ENCODE data around the gene SORCS1. TPM values are rescaled to one million over a fixed set of nuclear protein-coding genes. Genes with fewer than 3 reads are reported as not detected.

The SORCS1 gene
- total and polyA plus RNA-seq, 4 donors, result 0.04 to 3.5 (median 0.05) TPM

DNA sequence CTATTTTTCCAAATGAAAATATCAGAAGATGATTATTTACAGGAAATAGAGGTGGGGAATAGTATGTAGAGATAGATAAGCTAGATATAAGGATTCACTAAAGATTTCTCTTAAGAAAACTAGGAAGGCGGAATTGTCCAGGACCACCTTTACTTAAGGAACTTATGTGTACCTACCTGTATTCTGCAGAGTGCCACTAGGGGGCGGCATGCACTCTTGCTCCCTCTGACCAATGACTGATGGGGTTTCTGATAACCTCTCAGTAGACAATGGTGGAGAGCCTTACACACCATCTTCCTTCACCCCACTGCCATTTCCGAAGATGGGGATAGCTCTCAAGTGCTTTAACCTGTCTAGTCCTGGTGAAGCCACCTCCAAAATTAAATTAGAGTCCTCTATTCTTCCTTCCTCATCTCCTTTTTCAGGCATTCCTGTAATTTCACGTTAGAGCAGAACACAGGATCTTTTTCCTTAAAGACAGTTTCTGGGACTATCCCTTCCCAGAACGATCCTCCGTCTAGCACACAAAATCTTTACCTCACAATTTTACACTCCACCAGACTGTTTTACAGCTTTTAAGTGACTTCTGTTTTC lies 453.1 kb downstream of the SORCS1 start:
- Histone ChIP-seq H3K36me3 (ENCODE audit: control insufficient read depth in 4 of 4, insufficient read depth in 4 of 4, low read length in 4 of 4) (no peaks in the 10 kb centered on the region), H3K4me1 (ENCODE audit: control insufficient read depth in 5 of 5, insufficient read depth in 5 of 5, low read length in 5 of 5) (peaks cover 0 to 6% (median 0%) of the 10 kb centered on the region in 5 donors), H3K27ac (ENCODE audit: low read depth in 1 of 2, low read length in 1 of 2) (no peak overlapping the region), H3K9ac (ENCODE audit: insufficient read depth in 1 of 2, low read length in 2 of 2) (no peak overlapping the region), H3K9me3 (ENCODE audit: control insufficient read depth in 4 of 4, insufficient read depth in 3 of 4, low read length in 3 of 4) (no peaks in the 10 kb centered on the region), H3K27me3 (ENCODE audit: control insufficient read depth in 3 of 3, insufficient read depth in 3 of 3, low read length in 2 of 3) (no peaks in the 10 kb centered on the region), H3K4me3 (no peak overlapping the region)
- 71 to 76% methylated on average over 6 of the region's 6 CpGs for WGBS, 2 donors
- DNase-seq, result peak in 1 of 3 donors; percentile 26
- TF ChIP-seq, protein P1, sequence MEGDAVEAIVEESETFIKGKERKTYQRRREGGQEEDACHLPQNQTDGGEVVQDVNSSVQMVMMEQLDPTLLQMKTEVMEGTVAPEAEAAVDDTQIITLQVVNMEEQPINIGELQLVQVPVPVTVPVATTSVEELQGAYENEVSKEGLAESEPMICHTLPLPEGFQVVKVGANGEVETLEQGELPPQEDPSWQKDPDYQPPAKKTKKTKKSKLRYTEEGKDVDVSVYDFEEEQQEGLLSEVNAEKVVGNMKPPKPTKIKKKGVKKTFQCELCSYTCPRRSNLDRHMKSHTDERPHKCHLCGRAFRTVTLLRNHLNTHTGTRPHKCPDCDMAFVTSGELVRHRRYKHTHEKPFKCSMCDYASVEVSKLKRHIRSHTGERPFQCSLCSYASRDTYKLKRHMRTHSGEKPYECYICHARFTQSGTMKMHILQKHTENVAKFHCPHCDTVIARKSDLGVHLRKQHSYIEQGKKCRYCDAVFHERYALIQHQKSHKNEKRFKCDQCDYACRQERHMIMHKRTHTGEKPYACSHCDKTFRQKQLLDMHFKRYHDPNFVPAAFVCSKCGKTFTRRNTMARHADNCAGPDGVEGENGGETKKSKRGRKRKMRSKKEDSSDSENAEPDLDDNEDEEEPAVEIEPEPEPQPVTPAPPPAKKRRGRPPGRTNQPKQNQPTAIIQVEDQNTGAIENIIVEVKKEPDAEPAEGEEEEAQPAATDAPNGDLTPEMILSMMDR (IDR thresholded peaks at IDR 0.05; ENCODE audit: control extremely low read depth, extremely low read depth), result peak; percentile 7
- no peak for ATAC-seq (ENCODE audit: insufficient read depth, low FRiP score)

DNA sequence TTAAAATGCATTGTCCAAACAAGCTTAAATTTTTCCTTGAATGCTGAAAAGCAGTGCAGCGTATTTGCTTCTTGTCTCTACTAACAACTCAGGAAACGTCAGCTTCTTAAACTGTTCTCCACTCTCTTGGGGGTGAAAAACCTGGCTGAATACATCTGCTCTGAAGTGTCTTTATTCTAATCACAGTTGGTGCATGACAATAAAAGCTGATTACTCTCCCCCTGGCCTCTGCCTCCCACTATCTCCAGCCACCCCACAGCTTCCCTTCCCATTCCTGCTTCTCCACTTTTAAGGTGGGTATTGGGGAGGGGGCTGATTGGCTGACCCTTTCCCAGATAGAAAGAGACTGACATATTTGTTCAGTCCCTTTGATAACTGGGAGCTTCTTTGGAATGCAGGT lies 456.0 kb downstream of the SORCS1 start:
- whole genome bisulfite sequencing, 2 donors, result 57 to 73% methylated on average over 2 of the region's 2 CpGs
- Histone ChIP-seq H3K9me3 (ENCODE audit: control insufficient read depth in 4 of 4, insufficient read depth in 3 of 4, low read length in 3 of 4) (no peaks in the 10 kb centered on the region), H3K27me3 (ENCODE audit: control insufficient read depth in 3 of 3, insufficient read depth in 3 of 3, low read length in 2 of 3) (no peaks in the 10 kb centered on the region), H3K4me3 (no peak overlapping the region), H3K27ac (ENCODE audit: low read depth in 1 of 2, low read length in 1 of 2) (no peak overlapping the region), H3K36me3 (ENCODE audit: control insufficient read depth in 4 of 4, insufficient read depth in 4 of 4, low read length in 4 of 4) (no peaks in the 10 kb centered on the region), H3K4me1 (ENCODE audit: control insufficient read depth in 5 of 5, insufficient read depth in 5 of 5, low read length in 5 of 5) (peaks cover 0 to 15% (median 0%) of the 10 kb centered on the region in 5 donors), H3K9ac (ENCODE audit: insufficient read depth in 1 of 2, low read length in 2 of 2) (no peak overlapping the region)
- TF ChIP-seq, protein P1 (IDR thresholded peaks at IDR 0.05; ENCODE audit: control extremely low read depth, extremely low read depth), result no peak
- ATAC-seq (ENCODE audit: insufficient read depth, low FRiP score), result no peak
- no peak for DNase-seq

DNA sequence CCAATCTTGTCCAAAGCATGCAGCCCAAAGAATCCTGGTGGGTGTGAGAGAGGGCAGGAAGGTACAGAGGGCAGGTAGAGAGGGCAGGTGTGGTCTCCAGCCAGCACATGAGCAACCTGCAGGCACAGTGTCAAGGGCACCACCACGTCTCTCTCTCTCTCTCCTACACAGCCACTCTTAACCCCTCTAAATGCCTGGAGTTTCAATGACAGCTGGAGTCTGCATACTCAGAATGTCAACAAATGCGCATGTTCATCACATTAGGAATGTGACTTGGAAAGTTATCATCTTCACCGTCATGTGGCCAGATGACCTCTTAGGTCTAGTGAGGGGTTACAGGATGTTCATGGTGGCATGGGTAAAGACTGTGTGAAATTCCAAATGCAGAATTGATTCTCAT lies 456.8 kb downstream of the SORCS1 start:
- Histone ChIP-seq H3K4me3 (no peak overlapping the region), H3K27me3 (ENCODE audit: control insufficient read depth in 3 of 3, insufficient read depth in 3 of 3, low read length in 2 of 3) (peaks cover 0 to 6% (median 0%) of the 10 kb centered on the region in 3 donors), H3K36me3 (ENCODE audit: control insufficient read depth in 4 of 4, insufficient read depth in 4 of 4, low read length in 4 of 4) (no peaks in the 10 kb centered on the region), H3K27ac (ENCODE audit: low read depth in 1 of 2, low read length in 1 of 2) (no peak overlapping the region), H3K9me3 (ENCODE audit: control insufficient read depth in 4 of 4, insufficient read depth in 3 of 4, low read length in 3 of 4) (no peaks in the 10 kb centered on the region), H3K9ac (ENCODE audit: insufficient read depth in 1 of 2, low read length in 2 of 2) (no peak overlapping the region), H3K4me1 (ENCODE audit: control insufficient read depth in 5 of 5, insufficient read depth in 5 of 5, low read length in 5 of 5) (peaks cover 0 to 15% (median 0%) of the 10 kb centered on the region in 5 donors)
- TF ChIP-seq, protein P1 (IDR thresholded peaks at IDR 0.05; ENCODE audit: control extremely low read depth, extremely low read depth), result no peak
- WGBS, 2 donors, result 39 to 76% methylated on average over 3 of the region's 3 CpGs
- no peak for ATAC-seq (ENCODE audit: insufficient read depth, low FRiP score)
- peak; percentile 13 to 37 (median 26) for DNase-seq

DNA sequence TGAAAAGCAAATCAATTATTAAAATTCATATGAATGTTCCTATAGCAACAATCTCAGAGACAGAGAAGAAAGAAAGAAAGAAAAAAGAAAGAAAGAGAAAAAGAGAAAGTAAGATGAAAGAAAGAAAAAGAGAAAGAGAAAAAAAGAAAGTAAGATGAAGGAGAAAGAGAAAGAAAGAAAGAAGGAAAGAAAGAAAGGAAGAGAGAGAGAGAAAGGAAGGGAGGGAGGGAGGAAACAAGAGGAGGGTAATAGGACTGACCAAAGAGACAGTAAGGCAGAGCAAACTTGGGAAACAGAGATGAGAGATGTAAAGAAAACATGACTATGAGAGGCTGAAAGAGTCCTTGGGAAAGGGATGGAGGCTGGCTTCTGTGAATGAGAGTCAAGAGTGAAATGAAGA lies 458.4 kb downstream of the SORCS1 start:
- no peaks in the 10 kb centered on the region for H3K36me3 ChIP-seq (ENCODE audit: control insufficient read depth in 4 of 4, insufficient read depth in 4 of 4, low read length in 4 of 4)
- TF ChIP-seq, protein P1 (IDR thresholded peaks at IDR 0.05; ENCODE audit: control extremely low read depth, extremely low read depth), result no peak
- no peak overlapping the region for H3K4me3 ChIP-seq
- peaks cover 0 to 9% (median 3%) of the 10 kb centered on the region in 3 donors for H3K27me3 ChIP-seq (ENCODE audit: control insufficient read depth in 3 of 3, insufficient read depth in 3 of 3, low read length in 2 of 3)
- no peaks in the 10 kb centered on the region for H3K9me3 ChIP-seq (ENCODE audit: control insufficient read depth in 4 of 4, insufficient read depth in 3 of 4, low read length in 3 of 4)
- peaks cover 0 to 15% (median 0%) of the 10 kb centered on the region in 5 donors for H3K4me1 ChIP-seq (ENCODE audit: control insufficient read depth in 5 of 5, insufficient read depth in 5 of 5, low read length in 5 of 5)
- H3K9ac ChIP-seq (ENCODE audit: insufficient read depth in 1 of 2, low read length in 2 of 2), result no peak overlapping the region
- ATAC-seq (ENCODE audit: insufficient read depth, low FRiP score) (no peak), DNase-seq (peak in 2 of 3 donors; percentile 16 to 26)
- H3K27ac ChIP-seq (ENCODE audit: low read depth in 1 of 2, low read length in 1 of 2), result no peak overlapping the region

Data from lung (tissue), 12 donors.